ENCODE data around the gene KLHL17. TPM values are rescaled to one million over a fixed set of nuclear protein-coding genes. Genes with fewer than 3 reads are reported as not detected.

KLHL17 gene
- total RNA-seq, 1 donor from 2014 or later, result 41.5 TPM

DNA sequence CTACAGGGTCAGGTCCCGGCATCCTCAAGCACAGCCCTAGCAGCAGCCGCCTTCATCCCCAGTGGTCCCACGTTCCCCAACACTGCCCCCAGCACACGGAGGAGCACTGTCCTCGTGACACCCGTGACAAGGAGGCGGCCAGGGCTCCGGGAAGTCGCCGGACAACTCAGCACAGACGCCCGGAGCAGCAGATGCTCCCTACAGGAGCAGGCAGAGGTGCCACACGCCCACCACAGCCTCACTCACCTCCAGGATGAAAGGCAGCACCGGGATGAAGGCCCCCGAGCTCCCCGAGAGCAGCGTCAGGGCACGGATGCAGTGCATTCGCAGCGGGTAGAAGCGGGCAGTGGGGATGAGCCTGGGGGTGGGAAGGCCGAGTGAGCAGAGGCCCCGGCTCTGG, 9.5 kb upstream of the KLHL17 start:
- H3K36me3 Mint-ChIP-seq (ENCODE audit: low read depth), result peaks cover 13% of the 10 kb centered on the region
- H3K4me3 Mint-ChIP-seq, result peak overlapping the region; percentile 49
- no peak for DNase-seq (ENCODE audit: low read depth, low spot score)
- no peaks in the 10 kb centered on the region for H3K9me3 Mint-ChIP-seq
- H3K4me1 Mint-ChIP-seq, result no peaks in the 10 kb centered on the region
- H3K27me3 Mint-ChIP-seq (ENCODE audit: low read depth), result peaks cover 6% of the 10 kb centered on the region
- TF ChIP-seq, protein P1, sequence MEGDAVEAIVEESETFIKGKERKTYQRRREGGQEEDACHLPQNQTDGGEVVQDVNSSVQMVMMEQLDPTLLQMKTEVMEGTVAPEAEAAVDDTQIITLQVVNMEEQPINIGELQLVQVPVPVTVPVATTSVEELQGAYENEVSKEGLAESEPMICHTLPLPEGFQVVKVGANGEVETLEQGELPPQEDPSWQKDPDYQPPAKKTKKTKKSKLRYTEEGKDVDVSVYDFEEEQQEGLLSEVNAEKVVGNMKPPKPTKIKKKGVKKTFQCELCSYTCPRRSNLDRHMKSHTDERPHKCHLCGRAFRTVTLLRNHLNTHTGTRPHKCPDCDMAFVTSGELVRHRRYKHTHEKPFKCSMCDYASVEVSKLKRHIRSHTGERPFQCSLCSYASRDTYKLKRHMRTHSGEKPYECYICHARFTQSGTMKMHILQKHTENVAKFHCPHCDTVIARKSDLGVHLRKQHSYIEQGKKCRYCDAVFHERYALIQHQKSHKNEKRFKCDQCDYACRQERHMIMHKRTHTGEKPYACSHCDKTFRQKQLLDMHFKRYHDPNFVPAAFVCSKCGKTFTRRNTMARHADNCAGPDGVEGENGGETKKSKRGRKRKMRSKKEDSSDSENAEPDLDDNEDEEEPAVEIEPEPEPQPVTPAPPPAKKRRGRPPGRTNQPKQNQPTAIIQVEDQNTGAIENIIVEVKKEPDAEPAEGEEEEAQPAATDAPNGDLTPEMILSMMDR (conservative IDR thresholded peaks at IDR 0.05), result no peak
- no peak overlapping the region for H3K27ac Mint-ChIP-seq (ENCODE audit: unreplicated experiment)

DNA sequence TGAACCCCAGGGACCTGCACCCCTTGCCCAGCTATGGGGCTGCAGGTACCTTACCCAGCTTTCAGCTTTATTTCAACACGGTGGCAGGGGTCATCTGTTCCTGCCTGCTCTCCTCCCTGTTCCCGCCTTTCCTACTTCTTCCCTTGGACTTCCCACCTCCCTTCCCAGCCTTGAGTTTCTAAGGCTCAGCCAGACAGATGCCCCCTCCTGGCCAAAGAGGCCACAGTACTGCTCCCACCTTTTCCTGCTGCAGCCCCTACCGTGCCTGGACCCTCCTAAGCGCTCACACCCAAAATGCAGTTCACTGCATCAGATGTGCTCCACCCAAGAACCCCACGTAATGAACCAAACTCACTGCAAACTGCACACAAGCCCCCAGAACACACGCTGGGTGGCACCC, 9.0 kb upstream of the KLHL17 start:
- H3K27ac Mint-ChIP-seq (ENCODE audit: unreplicated experiment), result no peak overlapping the region

DNA sequence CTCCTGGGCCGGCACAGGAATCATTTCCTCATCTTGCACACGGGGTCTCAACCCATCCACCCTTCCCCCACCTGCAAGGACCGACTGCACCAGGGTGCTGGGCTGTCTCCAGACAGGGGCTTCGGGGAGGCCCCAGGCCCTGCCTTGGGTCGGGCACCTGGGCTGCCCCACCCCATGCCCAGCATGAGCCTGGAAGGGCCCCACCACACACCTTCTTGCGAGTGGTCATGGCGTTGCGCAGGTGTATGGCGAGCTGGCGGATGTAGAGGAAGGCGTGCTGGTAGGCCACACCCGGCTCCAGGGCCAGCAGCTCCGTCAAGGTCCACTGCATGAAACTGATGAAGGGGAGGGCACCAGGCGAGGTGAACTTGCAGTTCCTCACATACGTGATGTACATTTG, 8.2 kb upstream of the KLHL17 start:
- peaks cover 2% of the 10 kb centered on the region for H3K27me3 Mint-ChIP-seq (ENCODE audit: low read depth)
- no peak overlapping the region for H3K4me3 Mint-ChIP-seq
- H3K9me3 Mint-ChIP-seq, result no peaks in the 10 kb centered on the region
- TF ChIP-seq, protein P1 (conservative IDR thresholded peaks at IDR 0.05), result no peak
- no peak overlapping the region for H3K27ac Mint-ChIP-seq (ENCODE audit: unreplicated experiment)
- peaks cover 13% of the 10 kb centered on the region for H3K36me3 Mint-ChIP-seq (ENCODE audit: low read depth)
- no peak for DNase-seq (ENCODE audit: low read depth, low spot score)
- no peaks in the 10 kb centered on the region for H3K4me1 Mint-ChIP-seq

More for the DNA sequence above, 9.0 kb upstream of the KLHL17 start:
- no peak for DNase-seq (ENCODE audit: low read depth, low spot score)
- Mint-ChIP-seq H3K27me3 (ENCODE audit: low read depth) (peaks cover 4% of the 10 kb centered on the region), H3K9me3 (no peaks in the 10 kb centered on the region), H3K36me3 (ENCODE audit: low read depth) (peaks cover 13% of the 10 kb centered on the region), H3K4me1 (no peaks in the 10 kb centered on the region), H3K4me3 (peak overlapping the region; percentile 70)
- TF ChIP-seq, protein P1 (conservative IDR thresholded peaks at IDR 0.05), result peak; percentile 47

DNA sequence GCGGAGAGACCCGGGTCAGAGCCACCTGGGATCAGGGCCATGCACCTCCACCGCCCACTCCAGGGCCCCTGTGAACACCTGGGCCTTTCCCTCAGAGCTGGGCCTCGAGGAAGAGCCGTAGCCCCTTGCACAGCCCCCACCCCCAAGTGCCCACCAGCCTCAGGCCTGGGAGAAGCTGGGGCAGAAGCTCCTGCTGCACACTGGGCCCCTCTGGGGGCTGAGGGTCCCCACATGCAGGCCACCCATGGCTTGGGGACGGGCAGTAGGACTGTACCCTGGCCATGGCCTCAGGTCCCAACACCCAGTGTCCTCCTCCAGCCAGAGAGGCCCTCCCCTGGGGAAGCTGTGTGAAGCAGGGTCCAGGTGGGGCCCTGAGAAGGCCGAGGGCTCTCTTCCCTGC, 7.8 kb upstream of the KLHL17 start:
- Mint-ChIP-seq H3K36me3 (ENCODE audit: low read depth) (peaks cover 13% of the 10 kb centered on the region), H3K4me3 (no peak overlapping the region)

DNA sequence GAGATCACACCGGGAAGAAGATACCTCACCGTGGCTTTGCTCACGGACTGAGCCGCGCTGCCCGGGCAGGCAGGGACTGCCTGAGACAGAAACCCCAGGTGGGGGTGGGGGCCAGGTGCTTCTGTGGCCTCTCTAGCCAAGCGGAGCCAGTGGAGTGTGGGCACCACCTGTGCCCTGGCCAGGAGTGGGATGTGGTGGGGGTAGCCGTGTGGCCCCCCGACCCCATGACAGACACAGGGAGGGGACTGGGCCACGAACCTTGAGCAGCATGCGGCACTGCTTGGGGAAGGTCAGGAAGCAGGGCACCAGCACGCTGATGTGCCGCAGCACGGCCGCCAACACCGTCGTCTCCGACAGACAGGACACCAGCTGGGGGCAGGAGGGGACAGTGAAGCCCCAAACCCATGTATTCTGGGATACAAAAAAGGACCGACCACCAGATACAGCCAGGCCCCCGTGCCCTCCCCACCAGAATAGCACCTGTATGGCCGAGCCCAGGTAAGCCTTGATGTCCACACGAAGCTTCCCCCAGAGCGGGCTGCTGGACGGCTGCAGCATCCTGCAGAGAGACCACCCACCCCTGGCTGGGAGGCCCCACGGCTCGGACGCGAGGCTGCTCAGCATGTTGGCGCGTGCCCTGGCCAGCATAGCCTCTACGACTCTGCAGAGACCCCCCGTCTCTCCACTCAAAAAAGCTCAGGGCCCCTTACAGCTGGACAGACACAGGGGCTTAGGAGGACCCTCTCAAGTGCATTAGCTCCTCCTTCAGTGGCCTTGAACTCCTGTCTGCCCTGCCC, 6.7 kb upstream of the KLHL17 start:
- Mint-ChIP-seq H3K4me3 (no peak overlapping the region), H3K27me3 (ENCODE audit: low read depth) (no peaks in the 10 kb centered on the region), H3K36me3 (ENCODE audit: low read depth) (peaks cover 13% of the 10 kb centered on the region), H3K27ac (ENCODE audit: unreplicated experiment) (no peak overlapping the region), H3K4me1 (peaks cover 13% of the 10 kb centered on the region), H3K9me3 (no peaks in the 10 kb centered on the region)
- TF ChIP-seq, protein P1 (conservative IDR thresholded peaks at IDR 0.05), result no peak
- DNase-seq (ENCODE audit: low read depth, low spot score), result no peak

More for the DNA sequence above, 7.8 kb upstream of the KLHL17 start:
- Mint-ChIP-seq H3K9me3 (no peaks in the 10 kb centered on the region), H3K4me1 (peaks cover 4% of the 10 kb centered on the region), H3K27me3 (ENCODE audit: low read depth) (no peaks in the 10 kb centered on the region), H3K27ac (ENCODE audit: unreplicated experiment) (no peak overlapping the region)
- TF ChIP-seq, protein P1 (conservative IDR thresholded peaks at IDR 0.05), result no peak
- DNase-seq (ENCODE audit: low read depth, low spot score), result no peak
